Measurements from ENCODE around the gene STX17. TPM values are rescaled to one million over a fixed set of nuclear protein-coding genes. Genes with fewer than 3 reads are reported as not detected.
"Not testable (repeated sequence)": the region's sequence is repeated elsewhere in the genome, so short reads cannot be mapped to it uniquely, and the experiment has no call there.

Gene STX17
- total RNA-seq, 1 donor from 2014 or later = 36.6 TPM

- intact Hi-C loops (cut with micrococcal nuclease) = no loop called here
These were observed 60.3 kb downstream of the STX17 start for GRCh38 chr9:99966716-99967115.

- intact Hi-C loops (cut with micrococcal nuclease) = no loop called here
These were observed 61.0 kb downstream of the STX17 start for GRCh38 chr9:99967457-99967856.

GRCh38 chr9:99970481-99970880 lies 64.0 kb downstream of the STX17 start:
- intact Hi-C loops (cut with micrococcal nuclease) = no loop called here

GRCh38 chr9:99971410-99971809 lies 65.0 kb downstream of the STX17 start:
- intact Hi-C loops (cut with micrococcal nuclease) = no loop called here

GRCh38 chr9:99973455-99973854 lies 67.0 kb downstream of the STX17 start:
- intact Hi-C loops (cut with micrococcal nuclease) = no loop called here

GRCh38 chr9:99977033-99977792 lies 70.8 kb downstream of the STX17 start:
- intact Hi-C loops (cut with micrococcal nuclease) = no loop called here

- intact Hi-C loops (cut with micrococcal nuclease) = no loop called here
These were observed 71.8 kb downstream of the STX17 start for GRCh38 chr9:99978221-99978620.

- intact Hi-C loops (cut with micrococcal nuclease) = no loop called here
These were observed 74.1 kb downstream of the STX17 start for GRCh38 chr9:99980598-99980997.

- intact Hi-C loops (cut with micrococcal nuclease) = no loop called here
These were observed 80.2 kb downstream of the STX17 start for GRCh38 chr9:99986642-99987041.

GRCh38 chr9:99990508-99990907 lies 84.1 kb downstream of the STX17 start:
- intact Hi-C loops (cut with micrococcal nuclease) = not testable (repeated sequence)

- intact Hi-C loops (cut with micrococcal nuclease) = no loop called here
These were observed 91.8 kb downstream of the STX17 start for GRCh38 chr9:99998266-99998665.

GRCh38 chr9:99998866-99999265 lies 92.4 kb downstream of the STX17 start:
- intact Hi-C loops (cut with micrococcal nuclease) = no loop called here

- intact Hi-C loops (cut with micrococcal nuclease) = no loop called here
These were observed 93.3 kb downstream of the STX17 start for GRCh38 chr9:99999797-100000196.

- intact Hi-C loops (cut with micrococcal nuclease) = loop anchor here (1.0 to 10.0 kb wide), 4 partner anchors 189 to 826 kb away; no protein-coding TSS in a partner anchor
These were observed 104.7 kb downstream of the STX17 start for GRCh38 chr9:100011062-100011681.

GRCh38 chr9:100012279-100012678 lies 105.8 kb downstream of the STX17 start:
- intact Hi-C loops (cut with micrococcal nuclease) = loop anchor here (5.0 to 10.0 kb wide), 2 partner anchors 745 to 827 kb away; no protein-coding TSS in a partner anchor

- intact Hi-C loops (cut with micrococcal nuclease) = loop anchor here (5.0 to 10.0 kb wide), 2 partner anchors 746 to 829 kb away; no protein-coding TSS in a partner anchor
These were observed 107.1 kb downstream of the STX17 start for GRCh38 chr9:100013573-100013972.

GRCh38 chr9:100014846-100015245 lies 108.4 kb downstream of the STX17 start:
- intact Hi-C loops (cut with micrococcal nuclease) = loop anchor here (5.0 to 10.0 kb wide), 2 partner anchors 748 to 830 kb away; no protein-coding TSS in a partner anchor

GRCh38 chr9:100019541-100019940 lies 113.1 kb downstream of the STX17 start:
- intact Hi-C loops (cut with micrococcal nuclease) = loop anchor here (10.0 kb wide), 1 partner anchor 835 kb away; no protein-coding TSS in a partner anchor

Measured in T-helper 2 cell treated with Interferon-gamma antibody and Interleukin-4, amounts not matched to agents 100 ng/mL and 5 ng/mL, for 36 hours (primary cell).